ENCODE measurements around the gene SLC9A6. TPM values are rescaled to one million over a fixed set of nuclear protein-coding genes. Genes with fewer than 3 reads are reported as not detected.

SLC9A6 gene
- total RNA-seq, 4 donors from 2014 or later: 12.9 to 23.9 (median 18.7) TPM

DNA sequence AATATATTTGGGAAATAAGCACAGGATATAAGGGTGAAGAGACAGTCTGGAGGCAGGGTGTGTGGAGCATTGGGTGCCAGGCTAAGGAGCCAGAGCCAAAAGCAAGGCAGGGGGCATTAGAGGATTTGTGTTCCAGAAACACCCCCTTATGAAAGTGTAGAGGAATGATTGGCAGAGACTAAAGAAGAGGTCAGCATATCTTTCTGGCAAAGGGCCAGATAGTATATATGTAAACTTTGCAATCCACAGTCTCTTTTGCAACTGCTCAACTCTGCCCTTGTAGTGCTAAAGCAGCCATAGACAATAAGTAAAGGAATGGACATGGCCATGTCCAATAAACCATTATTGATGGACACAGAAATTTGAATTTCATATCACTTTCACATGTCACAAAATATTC, 3.6 kb upstream of the SLC9A6 start:
- peaks cover 0 to 11% (median 0%) of the 10 kb centered on the region in 4 donors for H3K4me1 ChIP-seq
- H3K36me3 ChIP-seq: no peaks in the 10 kb centered on the region

DNA sequence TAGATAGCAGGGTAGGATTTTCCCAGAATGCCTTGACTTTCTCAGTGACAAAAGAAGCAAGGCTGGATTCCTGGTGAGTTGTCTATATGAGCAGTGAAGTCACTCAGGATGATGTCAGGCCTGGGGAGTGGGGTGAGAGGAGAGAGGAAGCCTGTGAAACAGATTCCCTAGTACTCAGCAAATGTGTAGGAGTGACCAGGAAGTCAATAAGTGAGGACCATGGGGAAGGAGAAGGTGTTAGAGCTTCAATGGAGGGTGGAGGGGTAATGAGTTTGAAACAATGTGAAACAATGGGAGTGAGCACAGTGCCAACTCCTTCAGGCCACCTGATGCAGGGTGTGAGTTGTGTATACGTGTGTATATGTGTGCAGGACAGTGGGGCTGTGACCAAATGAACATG, 2.4 kb upstream of the SLC9A6 start:
- Histone ChIP-seq H3K4me3 (no peak overlapping the region), H3K9me3 (no peaks in the 10 kb centered on the region), H3K27ac (no peak overlapping the region), H3K4me1 (peaks cover 0 to 17% (median 0%) of the 10 kb centered on the region in 4 donors), H3K36me3 (no peaks in the 10 kb centered on the region), H3K27me3 (peaks cover 0 to 6% of the 10 kb centered on the region in 2 donors)
- no peak for TF ChIP-seq EP300 (IDR thresholded peaks at IDR 0.05)
- TF ChIP-seq POLR2A (IDR thresholded peaks at IDR 0.05): no peak
- TF ChIP-seq, protein P1, sequence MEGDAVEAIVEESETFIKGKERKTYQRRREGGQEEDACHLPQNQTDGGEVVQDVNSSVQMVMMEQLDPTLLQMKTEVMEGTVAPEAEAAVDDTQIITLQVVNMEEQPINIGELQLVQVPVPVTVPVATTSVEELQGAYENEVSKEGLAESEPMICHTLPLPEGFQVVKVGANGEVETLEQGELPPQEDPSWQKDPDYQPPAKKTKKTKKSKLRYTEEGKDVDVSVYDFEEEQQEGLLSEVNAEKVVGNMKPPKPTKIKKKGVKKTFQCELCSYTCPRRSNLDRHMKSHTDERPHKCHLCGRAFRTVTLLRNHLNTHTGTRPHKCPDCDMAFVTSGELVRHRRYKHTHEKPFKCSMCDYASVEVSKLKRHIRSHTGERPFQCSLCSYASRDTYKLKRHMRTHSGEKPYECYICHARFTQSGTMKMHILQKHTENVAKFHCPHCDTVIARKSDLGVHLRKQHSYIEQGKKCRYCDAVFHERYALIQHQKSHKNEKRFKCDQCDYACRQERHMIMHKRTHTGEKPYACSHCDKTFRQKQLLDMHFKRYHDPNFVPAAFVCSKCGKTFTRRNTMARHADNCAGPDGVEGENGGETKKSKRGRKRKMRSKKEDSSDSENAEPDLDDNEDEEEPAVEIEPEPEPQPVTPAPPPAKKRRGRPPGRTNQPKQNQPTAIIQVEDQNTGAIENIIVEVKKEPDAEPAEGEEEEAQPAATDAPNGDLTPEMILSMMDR (IDR thresholded peaks at IDR 0.05): no peak
- DNase-seq (ENCODE audit: low spot score in 2 of 2): no peak
- WGBS, 2 donors: 55 to 92% methylated on average over 1 of the region's 1 CpG

More for the DNA sequence above, 3.6 kb upstream of the SLC9A6 start:
- Histone ChIP-seq H3K9me3 (no peaks in the 10 kb centered on the region), H3K4me3 (no peak overlapping the region), H3K27ac (no peak overlapping the region), H3K27me3 (peaks cover 0 to 6% of the 10 kb centered on the region in 2 donors)
- no peak for DNase-seq (ENCODE audit: low spot score in 2 of 2)
- TF ChIP-seq, protein P1 (IDR thresholded peaks at IDR 0.05): no peak
- TF ChIP-seq POLR2A (IDR thresholded peaks at IDR 0.05) (no peak), EP300 (IDR thresholded peaks at IDR 0.05) (no peak)

DNA sequence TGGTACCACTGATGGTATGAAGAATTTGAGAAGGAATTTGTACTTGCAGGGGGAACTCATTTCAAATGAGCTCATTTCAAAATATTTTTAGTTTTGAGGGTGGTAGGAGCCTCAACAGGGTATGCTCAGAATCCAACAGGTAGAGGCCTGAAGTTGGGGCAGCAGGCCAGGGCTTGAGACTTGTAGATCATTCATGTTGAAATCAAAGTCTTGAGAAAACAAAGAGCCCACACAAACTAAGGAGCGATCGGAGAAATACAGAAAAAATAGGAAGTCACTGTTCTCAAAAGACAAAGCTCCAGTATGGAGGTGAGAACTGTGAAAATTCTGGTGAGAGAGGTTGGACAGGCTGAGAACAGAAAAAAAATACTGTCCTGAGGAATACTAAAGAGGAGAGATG, 979 bp upstream of the SLC9A6 start:
- TF ChIP-seq, protein P1 (IDR thresholded peaks at IDR 0.05): no peak
- TF ChIP-seq EP300 (IDR thresholded peaks at IDR 0.05): no peak
- TF ChIP-seq POLR2A (IDR thresholded peaks at IDR 0.05): no peak
- Histone ChIP-seq H3K4me1 (peaks cover 0 to 17% (median 0%) of the 10 kb centered on the region in 4 donors), H3K36me3 (no peaks in the 10 kb centered on the region), H3K27ac (peak overlapping the region; percentile 83 to 91 (median 85)), H3K27me3 (peaks cover 0 to 6% of the 10 kb centered on the region in 2 donors), H3K9me3 (no peaks in the 10 kb centered on the region), H3K4me3 (peak overlapping the region in 1 of 4 donors; percentile 78)
- WGBS, 2 donors: 14 to 41% methylated on average over 2 of the region's 2 CpGs
- DNase-seq (ENCODE audit: low spot score in 2 of 2): no peak

DNA sequence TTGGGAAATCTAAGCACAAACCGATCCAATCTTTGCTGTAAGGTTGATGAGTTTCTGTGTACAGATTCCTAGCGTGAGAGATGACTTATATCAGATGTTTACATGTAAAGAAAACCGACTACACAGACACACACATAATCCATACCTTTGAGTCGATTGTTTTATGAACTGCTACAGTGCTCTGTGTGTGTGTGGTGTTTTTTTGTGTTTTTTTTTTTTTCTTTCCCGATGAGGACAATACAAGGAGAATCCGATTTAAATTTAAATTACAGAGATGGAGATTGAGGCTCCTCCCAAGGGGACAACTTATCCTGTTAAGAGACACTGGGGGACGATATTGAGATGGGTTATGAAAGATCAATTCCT, 461 bp upstream of the SLC9A6 start:
- H3K4me3 ChIP-seq: peak overlapping the region; percentile 51 to 78 (median 54)
- peaks cover 0 to 6% of the 10 kb centered on the region in 2 donors for H3K27me3 ChIP-seq
- no peaks in the 10 kb centered on the region for H3K36me3 ChIP-seq
- peaks cover 0 to 17% (median 0%) of the 10 kb centered on the region in 4 donors for H3K4me1 ChIP-seq
- H3K27ac ChIP-seq: peak overlapping the region; percentile 83 to 91 (median 85)
- 2 to 34% methylated on average over 7 of the region's 7 CpGs for WGBS, 2 donors
- H3K9me3 ChIP-seq: no peaks in the 10 kb centered on the region
- DNase-seq (ENCODE audit: low spot score in 2 of 2): no peak
- TF ChIP-seq, protein P1 (IDR thresholded peaks at IDR 0.05): no peak
- TF ChIP-seq EP300 (IDR thresholded peaks at IDR 0.05): no peak

DNA sequence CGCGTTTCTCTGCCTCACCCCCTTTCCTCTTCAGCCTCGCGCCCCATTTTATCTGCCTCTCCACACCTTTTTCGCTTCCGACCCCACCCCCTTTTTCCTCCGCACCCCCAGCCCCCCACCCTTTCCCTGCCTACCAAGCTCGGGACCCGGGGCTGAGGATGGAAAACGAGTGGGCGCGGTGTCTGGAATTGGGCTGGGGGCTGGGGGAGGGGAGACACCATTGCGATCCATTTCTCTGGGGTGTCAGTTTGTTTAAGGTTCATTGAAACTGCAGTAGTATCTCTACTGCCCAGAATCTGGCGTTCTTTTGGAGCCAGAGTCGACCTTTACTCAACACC, 707 bp downstream of the SLC9A6 start:
- no peaks in the 10 kb centered on the region for H3K27me3 ChIP-seq
- peaks cover 0 to 17% (median 0%) of the 10 kb centered on the region in 4 donors for H3K4me1 ChIP-seq
- H3K36me3 ChIP-seq: no peaks in the 10 kb centered on the region
- WGBS, 2 donors: 0 to 37% methylated on average over 13 to 15 of the region's 15 CpGs
- peak overlapping the region; percentile 83 to 91 (median 85) for H3K27ac ChIP-seq
- DNase-seq (ENCODE audit: low spot score in 2 of 2): no peak
- H3K4me3 ChIP-seq: peak overlapping the region; percentile 51 to 78 (median 54)
- H3K9me3 ChIP-seq: no peaks in the 10 kb centered on the region
- TF ChIP-seq, protein P1 (IDR thresholded peaks at IDR 0.05): no peak
- TF ChIP-seq EP300 (IDR thresholded peaks at IDR 0.05) (no peak), POLR2A (IDR thresholded peaks at IDR 0.05) (no peak)
